HG03025 (cell line): ENCODE results near the gene CDH26.

Experiments used
- ATAC-seq: cut with Tn5 transposase; IDR thresholded peaks from one replicate; pipeline ENCODE4 v1.9.1; 2021; ENCODE audit warnings: mild to moderate bottlenecking, moderate library complexity; ENCODE audit not compliant: unreplicated experiment, low FRiP score

The CDH26 gene

GRCh38 chr20:59977086-59977485 lies 18.9 kb downstream of the CDH26 start:
- ATAC-seq: no peak

GRCh38 chr20:59983076-59983475 lies 24.9 kb downstream of the CDH26 start:
- no peak for ATAC-seq

GRCh38 chr20:59984541-59984940 lies 26.3 kb downstream of the CDH26 start:
- ATAC-seq: no peak

GRCh38 chr20:59985164-59985563 lies 26.9 kb downstream of the CDH26 start:
- ATAC-seq: no peak

- no peak for ATAC-seq
Measured at GRCh38 chr20:59985864-59986263, 27.6 kb downstream of the CDH26 start.

- ATAC-seq: no peak
Measured at GRCh38 chr20:59987135-59987534, 28.9 kb downstream of the CDH26 start.

GRCh38 chr20:59988141-59988540 lies 29.9 kb downstream of the CDH26 start:
- no peak for ATAC-seq

- ATAC-seq: no peak
Measured at GRCh38 chr20:59992526-59993084, 34.4 kb downstream of the CDH26 start.

- no peak for ATAC-seq
Measured at GRCh38 chr20:59993736-59994430, 35.7 kb downstream of the CDH26 start.

- no peak for ATAC-seq
Measured at GRCh38 chr20:59994697-59995122, 36.5 kb downstream of the CDH26 start.

- no peak for ATAC-seq
Measured at GRCh38 chr20:59996108-59996507, 37.9 kb downstream of the CDH26 start.

- ATAC-seq: no peak
Measured at GRCh38 chr20:59997896-59998295, 39.7 kb downstream of the CDH26 start.

- no peak for ATAC-seq
Measured at GRCh38 chr20:59999502-59999901, 41.3 kb downstream of the CDH26 start.

GRCh38 chr20:60000271-60001042 lies 42.2 kb downstream of the CDH26 start:
- no peak for ATAC-seq

GRCh38 chr20:60001108-60001507 lies 42.9 kb downstream of the CDH26 start:
- no peak for ATAC-seq

- no peak for ATAC-seq
Measured at GRCh38 chr20:60003776-60004175, 45.6 kb downstream of the CDH26 start.

GRCh38 chr20:60006261-60006660 lies 48.0 kb downstream of the CDH26 start:
- ATAC-seq: no peak

- no peak for ATAC-seq
Measured at GRCh38 chr20:60007464-60007863, 49.2 kb downstream of the CDH26 start.

- ATAC-seq: no peak
Measured at GRCh38 chr20:60008130-60008808, 50.0 kb downstream of the CDH26 start.

GRCh38 chr20:60009318-60009717 lies 51.1 kb downstream of the CDH26 start:
- ATAC-seq: no peak
